Measurements from ENCODE around the gene TAB3. TPM values are rescaled to one million over a fixed set of nuclear protein-coding genes. Genes with fewer than 3 reads are reported as not detected.

Gene TAB3
- total RNA-seq, 2 donors from 2014 or later = 34.8 to 40.6 TPM

DNA sequence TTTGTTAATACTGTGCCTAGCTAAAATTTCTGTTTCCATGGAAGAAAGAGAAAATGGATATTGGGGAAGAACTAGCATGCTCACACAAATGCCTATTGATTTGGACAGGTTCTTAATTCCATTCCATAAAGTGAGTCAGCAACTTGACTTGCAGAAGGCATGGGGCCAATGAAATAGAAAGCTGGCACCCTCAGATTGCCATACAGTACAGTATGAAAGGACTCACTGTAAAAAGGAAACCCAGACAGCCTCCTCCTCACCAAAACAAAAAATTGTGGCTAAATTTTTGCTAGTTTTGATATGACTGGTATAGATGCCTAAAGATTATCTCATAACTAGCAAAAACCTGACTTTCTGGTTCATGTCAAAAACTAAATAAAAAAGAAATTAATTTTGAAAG, 11.2 kb upstream of the TAB3 start:
- Histone ChIP-seq H3K27me3 (replicated peaks; ENCODE audit: insufficient read depth) (no peaks in the 10 kb centered on the region), H3K4me3 (no peak overlapping the region), H3K4me1 (ENCODE audit: control insufficient read depth in 1 of 2, low read depth in 2 of 2) (no peaks in the 10 kb centered on the region), H3K27ac (no peak overlapping the region), H3K9me3 (no peaks in the 10 kb centered on the region), H3K36me3 (no peaks in the 10 kb centered on the region)
- DNase-seq (ENCODE audit: low spot score) = no peak
- TF ChIP-seq, protein P1, sequence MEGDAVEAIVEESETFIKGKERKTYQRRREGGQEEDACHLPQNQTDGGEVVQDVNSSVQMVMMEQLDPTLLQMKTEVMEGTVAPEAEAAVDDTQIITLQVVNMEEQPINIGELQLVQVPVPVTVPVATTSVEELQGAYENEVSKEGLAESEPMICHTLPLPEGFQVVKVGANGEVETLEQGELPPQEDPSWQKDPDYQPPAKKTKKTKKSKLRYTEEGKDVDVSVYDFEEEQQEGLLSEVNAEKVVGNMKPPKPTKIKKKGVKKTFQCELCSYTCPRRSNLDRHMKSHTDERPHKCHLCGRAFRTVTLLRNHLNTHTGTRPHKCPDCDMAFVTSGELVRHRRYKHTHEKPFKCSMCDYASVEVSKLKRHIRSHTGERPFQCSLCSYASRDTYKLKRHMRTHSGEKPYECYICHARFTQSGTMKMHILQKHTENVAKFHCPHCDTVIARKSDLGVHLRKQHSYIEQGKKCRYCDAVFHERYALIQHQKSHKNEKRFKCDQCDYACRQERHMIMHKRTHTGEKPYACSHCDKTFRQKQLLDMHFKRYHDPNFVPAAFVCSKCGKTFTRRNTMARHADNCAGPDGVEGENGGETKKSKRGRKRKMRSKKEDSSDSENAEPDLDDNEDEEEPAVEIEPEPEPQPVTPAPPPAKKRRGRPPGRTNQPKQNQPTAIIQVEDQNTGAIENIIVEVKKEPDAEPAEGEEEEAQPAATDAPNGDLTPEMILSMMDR (IDR thresholded peaks at IDR 0.05) = no peak
- no peak for ATAC-seq (ENCODE audit: insufficient number of reproducible peaks, low FRiP score, low read depth)

DNA sequence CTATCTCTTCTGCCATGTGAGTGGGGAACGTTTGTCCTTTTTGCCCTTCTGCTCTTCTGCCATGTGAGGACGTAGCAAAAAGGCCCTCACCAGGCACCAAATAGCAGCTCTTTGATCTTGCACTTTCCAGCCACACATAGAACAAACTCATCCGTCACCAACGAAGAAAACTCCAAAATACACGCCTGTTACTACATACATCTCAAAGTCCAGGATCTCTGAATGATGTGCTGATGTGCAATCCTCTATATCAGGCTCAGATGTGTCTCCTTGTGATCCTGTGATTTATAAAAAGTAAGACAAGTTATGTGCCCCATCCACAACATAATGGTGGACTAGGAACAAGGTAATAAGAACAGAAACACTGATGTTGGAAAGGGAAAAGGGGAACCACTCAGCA, 9.8 kb upstream of the TAB3 start:
- no peaks in the 10 kb centered on the region for H3K27me3 ChIP-seq (replicated peaks; ENCODE audit: insufficient read depth)
- TF ChIP-seq, protein P1 (IDR thresholded peaks at IDR 0.05) = no peak
- no peak overlapping the region for H3K27ac ChIP-seq
- no peaks in the 10 kb centered on the region for H3K4me1 ChIP-seq (ENCODE audit: control insufficient read depth in 1 of 2, low read depth in 2 of 2)
- H3K36me3 ChIP-seq = no peaks in the 10 kb centered on the region
- no peak for ATAC-seq (ENCODE audit: insufficient number of reproducible peaks, low FRiP score, low read depth)
- no peak for DNase-seq (ENCODE audit: low spot score)
- no peaks in the 10 kb centered on the region for H3K9me3 ChIP-seq
- H3K4me3 ChIP-seq = no peak overlapping the region

DNA sequence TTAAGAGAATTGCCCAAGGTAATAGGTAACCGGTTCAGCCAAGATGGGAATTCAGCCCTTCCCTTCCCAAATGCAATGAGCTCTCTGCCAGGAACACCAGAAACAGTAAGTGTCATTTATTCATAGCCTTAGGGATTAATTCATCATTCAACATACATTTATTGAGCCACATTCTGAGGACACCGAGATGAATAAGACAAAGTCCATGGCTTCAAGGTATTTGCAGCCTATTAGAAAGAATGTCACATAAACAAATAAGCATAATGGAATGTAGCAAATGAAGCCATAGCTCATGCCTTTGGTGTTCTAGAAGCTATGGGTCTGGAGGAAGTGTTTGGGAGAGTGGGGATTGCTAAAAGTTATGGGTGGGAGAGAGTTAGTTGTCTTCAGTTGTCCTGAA, 6.3 kb upstream of the TAB3 start:
- TF ChIP-seq, protein P1 (IDR thresholded peaks at IDR 0.05) = no peak
- Histone ChIP-seq H3K4me1 (ENCODE audit: control insufficient read depth in 1 of 2, low read depth in 2 of 2) (no peaks in the 10 kb centered on the region), H3K4me3 (no peak overlapping the region), H3K27ac (no peak overlapping the region), H3K9me3 (no peaks in the 10 kb centered on the region), H3K36me3 (no peaks in the 10 kb centered on the region), H3K27me3 (replicated peaks; ENCODE audit: insufficient read depth) (no peaks in the 10 kb centered on the region)
- no peak for ATAC-seq (ENCODE audit: insufficient number of reproducible peaks, low FRiP score, low read depth)
- DNase-seq (ENCODE audit: low spot score) = no peak

DNA sequence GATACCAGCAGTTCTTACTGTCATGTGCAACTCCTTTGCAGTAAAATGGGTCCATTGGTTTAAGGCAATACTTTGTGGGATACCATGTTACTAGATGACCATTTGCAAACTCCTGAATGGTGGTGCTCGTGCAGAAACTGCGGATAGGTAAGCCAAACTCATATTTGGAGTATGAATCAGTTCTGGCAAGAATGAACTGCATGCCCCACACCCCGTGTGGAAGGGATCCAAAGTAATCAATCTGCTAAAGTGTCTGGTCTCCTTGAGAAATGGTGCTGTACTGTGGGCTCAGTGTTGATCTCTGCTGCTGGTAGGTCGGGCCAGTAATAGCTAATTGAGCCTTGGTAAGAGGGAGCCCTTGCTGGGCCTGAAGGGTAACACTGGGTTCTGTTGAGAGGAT, 4.2 kb upstream of the TAB3 start:
- Histone ChIP-seq H3K27me3 (replicated peaks; ENCODE audit: insufficient read depth) (no peaks in the 10 kb centered on the region), H3K36me3 (no peaks in the 10 kb centered on the region), H3K27ac (no peak overlapping the region), H3K4me3 (no peak overlapping the region), H3K9me3 (no peaks in the 10 kb centered on the region), H3K4me1 (ENCODE audit: control insufficient read depth in 1 of 2, low read depth in 2 of 2) (no peaks in the 10 kb centered on the region)
- DNase-seq (ENCODE audit: low spot score) (no peak), ATAC-seq (ENCODE audit: insufficient number of reproducible peaks, low FRiP score, low read depth) (no peak)
- TF ChIP-seq, protein P1 (IDR thresholded peaks at IDR 0.05) = no peak

DNA sequence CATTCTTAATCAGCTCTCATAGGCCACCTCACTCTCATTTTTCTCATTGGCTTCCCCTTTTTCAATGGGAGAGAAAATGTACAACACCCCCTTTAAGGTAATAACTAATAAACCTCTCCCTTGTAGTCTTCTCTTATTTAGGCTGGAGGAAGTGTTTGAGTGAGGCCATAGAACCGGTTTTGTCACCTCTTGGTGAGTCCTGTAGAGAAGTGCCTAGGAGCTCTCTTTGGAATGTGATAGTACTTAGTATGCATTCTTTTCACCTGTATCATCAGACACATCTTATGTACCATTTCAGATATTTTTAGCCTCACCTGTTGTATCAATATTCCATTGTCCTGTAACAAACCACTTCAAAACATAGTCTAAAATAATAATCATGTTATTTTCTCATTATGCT, 3.5 kb upstream of the TAB3 start:
- Histone ChIP-seq H3K4me3 (no peak overlapping the region), H3K9me3 (no peaks in the 10 kb centered on the region), H3K4me1 (ENCODE audit: control insufficient read depth in 1 of 2, low read depth in 2 of 2) (peaks cover 0 to 5% of the 10 kb centered on the region in 2 donors), H3K36me3 (no peaks in the 10 kb centered on the region), H3K27me3 (replicated peaks; ENCODE audit: insufficient read depth) (no peaks in the 10 kb centered on the region), H3K27ac (no peak overlapping the region)
- TF ChIP-seq, protein P1 (IDR thresholded peaks at IDR 0.05) = no peak
- ATAC-seq (ENCODE audit: insufficient number of reproducible peaks, low FRiP score, low read depth) (no peak), DNase-seq (ENCODE audit: low spot score) (no peak)
